ENCODE measurements around the gene NDUFA8. TPM values are rescaled to one million over a fixed set of nuclear protein-coding genes. Genes with fewer than 3 reads are reported as not detected.

The NDUFA8 gene
- total and polyA plus RNA-seq, 2 experiments from 2014 or later: 35.5 to 133 TPM

- no peak overlapping the region for H2AFZ ChIP-seq
- H4K20me1 ChIP-seq (ENCODE audit: insufficient read depth): no peaks in the 10 kb centered on the region
- no peak overlapping the region for H3K4me2 ChIP-seq (ENCODE audit: unreplicated experiment)
- TF ChIP-seq EZH2phosphoT487 (IDR thresholded peaks at IDR 0.05; ENCODE audit: insufficient read depth, low read depth) (no peak), EZH2 (IDR thresholded peaks at IDR 0.05; ENCODE audit: insufficient read depth, poor library complexity, severe bottlenecking) (no peak)
- no peaks in the 10 kb centered on the region for H3K9me2 ChIP-seq (ENCODE audit: insufficient read depth)
- H3K27me3 ChIP-seq (replicated peaks; ENCODE audit: insufficient read depth): no peaks in the 10 kb centered on the region
- no peaks in the 10 kb centered on the region for H3K36me3 ChIP-seq (ENCODE audit: low read depth)
- in situ Hi-C loops (cut with MboI): no loop called here
- H3K79me2 ChIP-seq (ENCODE audit: insufficient read depth): no peaks in the 10 kb centered on the region
- WGBS, 2 experiments (ENCODE audit: low coverage in 1 of 2, low lambda C conversion rate in 2 of 2, missing lambda C conversion rate in 2 of 2): 83 to 84% methylated on average over 6 of the region's 6 CpGs
- H3K4me1 ChIP-seq (ENCODE audit: insufficient read depth): peaks cover 8% of the 10 kb centered on the region
- no peak overlapping the region for H3K9ac ChIP-seq
- H3K27ac ChIP-seq: no peak overlapping the region
- no peaks in the 10 kb centered on the region for H3F3A ChIP-seq (ENCODE audit: insufficient read depth)
- no peak overlapping the region for H3K4me3 ChIP-seq
- no peak for DNase-seq
- H3K9me3 ChIP-seq (ENCODE audit: low read depth): no peaks in the 10 kb centered on the region
Observed at GRCh38 chr9:122193651-122194050, 34.1 kb upstream of the NDUFA8 start.

- H3K4me2 ChIP-seq (ENCODE audit: unreplicated experiment): no peak overlapping the region
- H3K27me3 ChIP-seq (replicated peaks; ENCODE audit: insufficient read depth): no peaks in the 10 kb centered on the region
- H3K79me2 ChIP-seq (ENCODE audit: insufficient read depth): no peaks in the 10 kb centered on the region
- H3K36me3 ChIP-seq (ENCODE audit: low read depth): no peaks in the 10 kb centered on the region
- no peak overlapping the region for H3K4me3 ChIP-seq
- in situ Hi-C loops (cut with MboI): no loop called here
- H3K9me2 ChIP-seq (ENCODE audit: insufficient read depth): no peaks in the 10 kb centered on the region
- H3K9me3 ChIP-seq (ENCODE audit: low read depth): no peaks in the 10 kb centered on the region
- H4K20me1 ChIP-seq (ENCODE audit: insufficient read depth): no peaks in the 10 kb centered on the region
- TF ChIP-seq EZH2phosphoT487 (IDR thresholded peaks at IDR 0.05; ENCODE audit: insufficient read depth, low read depth): no peak
- TF ChIP-seq EZH2 (IDR thresholded peaks at IDR 0.05; ENCODE audit: insufficient read depth, poor library complexity, severe bottlenecking): no peak
- H2AFZ ChIP-seq: no peak overlapping the region
- no peak overlapping the region for H3K9ac ChIP-seq
- no peak for DNase-seq
- no peak overlapping the region for H3K27ac ChIP-seq
- peaks cover 8% of the 10 kb centered on the region for H3K4me1 ChIP-seq (ENCODE audit: insufficient read depth)
- H3F3A ChIP-seq (ENCODE audit: insufficient read depth): no peaks in the 10 kb centered on the region
- 90% methylated on average over 16 of the region's 16 CpGs for WGBS, 2 experiments (ENCODE audit: low coverage in 1 of 2, low lambda C conversion rate in 2 of 2, missing lambda C conversion rate in 2 of 2)
Observed at GRCh38 chr9:122192914-122193525, 33.4 kb upstream of the NDUFA8 start.

GRCh38 chr9:122192261-122192875 is 32.8 kb upstream of the NDUFA8 start:
- Histone ChIP-seq H3K4me3 (no peak overlapping the region), H3K9ac (no peak overlapping the region), H3F3A (ENCODE audit: insufficient read depth) (no peaks in the 10 kb centered on the region), H3K79me2 (ENCODE audit: insufficient read depth) (no peaks in the 10 kb centered on the region), H3K9me3 (ENCODE audit: low read depth) (no peaks in the 10 kb centered on the region), H3K4me1 (ENCODE audit: insufficient read depth) (peaks cover 8% of the 10 kb centered on the region), H3K36me3 (ENCODE audit: low read depth) (no peaks in the 10 kb centered on the region), H4K20me1 (ENCODE audit: insufficient read depth) (no peaks in the 10 kb centered on the region), H2AFZ (no peak overlapping the region), H3K27ac (no peak overlapping the region), H3K27me3 (replicated peaks; ENCODE audit: insufficient read depth) (no peaks in the 10 kb centered on the region), H3K4me2 (ENCODE audit: unreplicated experiment) (no peak overlapping the region), H3K9me2 (ENCODE audit: insufficient read depth) (no peaks in the 10 kb centered on the region)
- TF ChIP-seq EZH2phosphoT487 (IDR thresholded peaks at IDR 0.05; ENCODE audit: insufficient read depth, low read depth) (no peak), EZH2 (IDR thresholded peaks at IDR 0.05; ENCODE audit: insufficient read depth, poor library complexity, severe bottlenecking) (no peak)
- in situ Hi-C loops (cut with MboI): no loop called here
- no peak for DNase-seq
- WGBS, 2 experiments (ENCODE audit: low coverage in 1 of 2, low lambda C conversion rate in 2 of 2, missing lambda C conversion rate in 2 of 2): 79 to 88% methylated on average over 5 of the region's 5 CpGs

GRCh38 chr9:122191584-122191983 is 32.0 kb upstream of the NDUFA8 start:
- H3K4me3 ChIP-seq: no peak overlapping the region
- no peaks in the 10 kb centered on the region for H3F3A ChIP-seq (ENCODE audit: insufficient read depth)
- H3K27ac ChIP-seq: no peak overlapping the region
- H3K27me3 ChIP-seq (replicated peaks; ENCODE audit: insufficient read depth): no peaks in the 10 kb centered on the region
- WGBS, 2 experiments (ENCODE audit: low coverage in 1 of 2, low lambda C conversion rate in 2 of 2, missing lambda C conversion rate in 2 of 2): 58 to 63% methylated on average over 11 of the region's 11 CpGs
- no peaks in the 10 kb centered on the region for H3K36me3 ChIP-seq (ENCODE audit: low read depth)
- H3K9me3 ChIP-seq (ENCODE audit: low read depth): no peaks in the 10 kb centered on the region
- H3K9me2 ChIP-seq (ENCODE audit: insufficient read depth): no peaks in the 10 kb centered on the region
- no peak overlapping the region for H3K4me2 ChIP-seq (ENCODE audit: unreplicated experiment)
- H3K9ac ChIP-seq: no peak overlapping the region
- TF ChIP-seq EZH2 (IDR thresholded peaks at IDR 0.05; ENCODE audit: insufficient read depth, poor library complexity, severe bottlenecking) (no peak), EZH2phosphoT487 (IDR thresholded peaks at IDR 0.05; ENCODE audit: insufficient read depth, low read depth) (no peak)
- H4K20me1 ChIP-seq (ENCODE audit: insufficient read depth): no peaks in the 10 kb centered on the region
- H3K4me1 ChIP-seq (ENCODE audit: insufficient read depth): peaks cover 8% of the 10 kb centered on the region
- in situ Hi-C loops (cut with MboI): no loop called here
- no peak for DNase-seq
- no peak overlapping the region for H2AFZ ChIP-seq
- no peaks in the 10 kb centered on the region for H3K79me2 ChIP-seq (ENCODE audit: insufficient read depth)

Data from GM23248 (cell line).